Amniotic stem cell (primary cell): ENCODE results near the gene MDFIC.

ENCODE experiments used
- DNase-seq: peaks from one replicate; lab custom pipeline; 2025; lab: John Stamatoyannopoulos, UW

MDFIC gene

DNA sequence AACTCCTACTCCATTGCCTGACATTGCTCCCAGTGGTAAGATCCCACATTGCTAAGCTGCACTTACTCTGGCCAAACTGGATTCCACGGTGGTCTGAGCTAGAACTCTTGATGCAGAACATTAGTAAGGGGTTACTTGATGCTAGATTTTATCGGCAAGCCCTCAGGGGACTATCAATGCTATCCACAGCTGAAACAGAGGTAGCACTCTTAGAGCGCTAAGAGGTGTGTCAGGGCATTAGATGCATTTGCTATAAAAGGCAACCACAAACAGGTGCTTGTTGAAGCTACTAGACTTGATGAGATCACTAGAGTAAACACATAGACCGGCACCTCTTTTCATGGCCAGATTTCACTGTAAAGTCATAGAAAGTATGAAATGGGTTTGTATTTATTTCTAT lies 116.3 kb downstream of the MDFIC start:
- no peak for DNase-seq

DNA sequence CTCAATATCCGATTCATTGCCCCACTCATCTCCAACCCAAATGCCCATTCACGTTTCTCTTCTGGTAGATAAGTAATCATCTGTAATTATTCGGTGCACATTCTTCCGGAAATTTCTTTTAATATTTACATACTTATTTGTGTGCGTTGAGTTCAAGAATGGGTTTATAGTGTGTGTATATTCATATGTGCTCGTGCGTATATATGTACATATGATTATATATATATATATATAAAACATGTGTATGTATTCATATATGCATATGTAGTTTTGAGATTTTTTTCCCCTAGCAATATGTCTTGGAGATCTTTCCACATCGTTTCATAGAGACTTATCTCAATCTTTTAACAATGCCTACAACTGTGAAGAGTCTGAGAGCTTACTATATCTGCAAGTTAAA lies 118.2 kb downstream of the MDFIC start:
- DNase-seq: no peak

DNA sequence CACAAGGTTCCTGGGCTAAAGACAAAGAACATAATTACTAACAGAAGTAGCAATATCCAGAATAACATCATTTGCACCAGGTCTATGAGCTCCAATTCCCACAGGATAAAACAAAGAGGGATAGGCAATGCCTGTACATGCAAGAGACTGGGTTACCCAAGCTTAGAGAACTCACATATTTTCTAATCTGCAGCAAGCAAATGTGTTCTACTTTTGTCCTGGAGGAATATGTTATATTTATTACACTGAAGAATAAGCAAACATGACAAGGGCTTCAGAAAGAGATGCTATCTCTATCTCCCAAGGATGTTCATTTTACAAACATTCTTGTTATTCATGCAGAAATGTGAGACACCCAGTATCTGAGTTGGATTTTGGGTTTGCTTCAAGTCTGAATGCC lies 118.6 kb downstream of the MDFIC start:
- peak; percentile 6 for DNase-seq

DNA sequence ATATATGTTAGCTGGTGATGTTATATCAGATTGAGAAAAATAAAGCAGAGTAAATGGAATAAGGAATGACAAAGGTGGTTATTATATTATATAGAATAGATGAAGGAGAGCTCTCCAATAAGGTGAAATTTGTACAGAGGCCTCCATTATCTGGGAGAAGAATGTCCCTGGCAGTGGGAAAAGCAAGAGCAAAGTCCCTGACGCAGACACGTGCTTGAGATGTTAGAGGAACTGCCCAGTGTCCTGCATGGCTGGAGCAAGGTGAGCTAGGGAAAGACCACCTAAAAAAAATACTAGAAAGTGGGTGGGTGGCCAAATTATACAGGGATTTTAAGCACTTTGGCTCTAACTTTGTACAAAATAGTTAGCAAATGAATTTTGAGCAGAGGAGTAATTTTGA lies 120.7 kb downstream of the MDFIC start:
- no peak for DNase-seq

DNA sequence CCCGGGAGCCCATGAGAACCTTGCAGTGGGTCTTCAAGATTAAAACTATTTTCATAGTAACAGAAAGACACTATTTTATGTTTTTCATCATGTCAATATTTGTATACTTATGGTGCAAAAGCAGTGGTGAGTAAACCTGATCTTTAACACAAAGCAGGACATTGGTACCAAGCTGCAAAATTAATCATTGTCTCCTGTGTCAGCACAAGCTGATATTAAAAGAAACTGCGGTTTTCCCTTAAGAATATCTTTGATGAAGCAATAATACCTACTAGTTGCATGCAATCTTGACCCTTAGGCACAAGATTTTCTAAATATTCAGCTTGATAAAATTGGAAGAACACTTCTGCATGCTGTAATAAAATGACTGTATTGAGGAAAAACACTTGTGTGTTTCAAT lies 121.7 kb downstream of the MDFIC start:
- DNase-seq: no peak

DNA sequence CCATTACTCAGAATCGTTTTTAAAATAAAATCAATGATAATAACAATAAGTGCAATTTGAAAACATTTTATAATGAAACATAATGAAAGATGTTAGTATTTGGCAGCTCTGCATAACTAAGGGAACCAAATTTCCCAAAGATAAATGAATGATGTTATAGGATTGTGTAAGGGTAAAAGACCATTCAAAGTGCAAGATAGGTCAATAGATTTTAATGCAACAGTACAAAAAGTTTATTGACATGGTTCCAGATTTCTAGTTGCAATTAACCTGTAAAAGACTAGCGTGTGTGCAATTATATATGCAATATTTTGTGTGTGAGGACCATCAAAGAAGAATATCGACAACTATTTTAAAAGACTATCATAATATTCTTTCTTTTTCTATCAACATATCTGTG lies 122.3 kb downstream of the MDFIC start:
- DNase-seq: no peak

DNA sequence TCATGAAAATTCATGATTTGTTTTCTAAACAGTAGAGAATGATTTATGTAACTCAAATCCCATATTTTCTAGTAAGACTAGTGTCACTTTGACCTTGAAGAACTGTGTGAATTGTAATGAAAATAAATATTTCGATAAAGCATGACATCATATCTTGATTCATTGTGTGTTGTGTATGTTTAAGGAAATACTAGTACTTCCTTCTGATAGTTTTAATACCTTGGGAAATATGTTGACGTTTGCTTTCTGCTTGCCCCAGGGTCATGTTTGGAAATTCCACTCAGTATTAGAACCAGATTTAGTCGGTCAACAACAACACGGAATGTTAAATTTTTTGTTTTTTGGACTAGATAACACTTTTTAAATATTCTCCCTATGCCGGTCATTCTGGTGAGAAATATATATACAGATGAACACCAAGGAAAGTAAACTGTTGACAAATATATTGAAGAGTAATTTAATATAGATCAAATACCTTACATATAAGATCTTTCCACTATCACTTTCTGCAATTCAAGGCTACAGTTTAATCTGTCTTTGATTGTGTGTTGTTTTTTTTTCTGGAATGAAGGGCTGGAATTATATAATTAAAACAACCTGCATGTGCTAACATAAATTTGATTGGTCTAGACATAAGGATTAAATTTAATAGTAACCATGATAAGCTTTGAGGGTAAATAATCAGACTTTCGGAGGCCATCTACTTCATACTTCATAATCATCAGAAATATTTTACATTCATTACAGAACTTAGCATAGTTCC lies 126.2 kb downstream of the MDFIC start:
- no peak for DNase-seq

DNA sequence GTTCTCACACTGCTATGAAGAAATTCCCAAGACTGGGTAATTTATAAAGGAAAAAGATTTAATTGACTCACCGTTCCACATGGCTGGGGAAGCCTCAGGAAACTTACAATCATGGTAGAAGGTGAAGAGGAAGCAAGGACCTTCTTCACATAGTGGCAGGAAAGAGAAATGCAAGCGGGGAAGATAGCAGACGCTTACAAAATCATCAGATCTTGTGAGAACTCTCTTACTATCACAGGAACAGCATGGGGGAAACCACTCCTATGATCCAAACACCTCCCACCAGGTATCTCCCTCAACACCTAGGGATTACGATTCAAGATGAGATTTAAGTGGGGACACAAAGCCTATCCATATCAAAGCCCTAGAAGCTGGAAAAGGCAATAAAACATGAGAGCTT lies 130.8 kb downstream of the MDFIC start:
- DNase-seq: no peak

DNA sequence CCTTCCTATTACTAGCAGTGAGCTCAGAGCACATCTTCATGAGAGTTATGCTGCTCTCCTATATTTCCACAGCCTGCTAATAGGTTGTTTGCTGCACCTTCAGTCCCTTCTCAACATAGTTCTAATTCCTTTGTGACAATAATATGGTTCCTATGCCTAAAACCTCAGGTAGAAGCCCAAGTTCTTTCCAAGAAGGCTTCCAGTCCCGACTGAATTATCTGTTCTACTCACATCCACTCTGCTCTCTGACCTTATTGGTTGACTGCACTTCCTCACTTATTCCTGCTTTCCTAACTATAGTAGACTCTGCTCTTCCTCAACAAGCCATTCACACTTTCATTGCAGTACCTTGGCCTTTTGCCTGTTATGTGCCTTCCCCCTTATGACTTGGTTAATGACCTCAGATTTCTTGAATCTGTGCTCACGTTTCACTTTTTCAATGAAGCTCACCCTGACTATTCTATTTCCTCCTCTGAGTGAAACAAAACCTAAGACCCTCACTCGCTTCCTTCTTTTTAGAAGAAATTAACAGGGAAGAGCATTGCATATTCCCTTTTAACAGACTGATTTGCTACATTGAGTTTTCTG lies 132.7 kb downstream of the MDFIC start:
- no peak for DNase-seq

DNA sequence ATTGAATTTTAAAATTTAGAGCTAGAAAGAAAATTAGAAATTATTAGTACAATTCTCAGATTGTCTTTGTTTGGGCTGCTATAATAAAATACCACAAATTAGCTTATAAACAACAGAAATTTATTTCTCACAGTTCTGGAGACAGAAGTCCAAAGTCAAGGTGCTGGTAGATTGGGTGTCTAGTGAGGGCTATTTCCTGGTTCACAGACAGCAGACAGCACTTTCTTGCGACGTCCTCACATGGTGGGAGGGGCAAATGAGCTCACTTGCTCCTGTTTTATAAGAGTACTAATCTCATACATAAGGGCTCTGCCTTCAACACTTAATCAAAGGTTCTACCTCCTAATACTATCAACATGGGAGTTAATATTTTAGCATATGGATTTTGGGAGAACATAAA lies 134.1 kb downstream of the MDFIC start:
- no peak for DNase-seq

DNA sequence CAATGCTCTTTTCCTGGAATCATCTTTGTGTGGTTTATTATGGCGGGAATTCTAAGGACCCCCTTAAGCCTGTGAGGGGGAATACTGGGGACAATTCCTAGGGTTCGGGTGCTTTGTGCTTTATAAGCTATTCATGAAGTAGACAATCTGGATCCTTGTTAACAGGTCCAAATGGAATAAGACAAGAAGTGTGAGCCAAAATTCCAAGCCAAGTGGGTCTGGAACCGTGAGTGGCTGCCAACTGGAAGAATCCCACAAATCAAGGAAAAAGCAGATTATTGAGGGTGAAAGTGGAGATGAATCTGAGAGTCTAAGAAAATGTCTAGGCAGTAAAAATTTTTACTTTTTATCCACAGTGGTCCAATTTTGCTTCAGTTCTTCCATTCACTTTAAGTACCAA lies 136.8 kb downstream of the MDFIC start:
- DNase-seq: no peak

DNA sequence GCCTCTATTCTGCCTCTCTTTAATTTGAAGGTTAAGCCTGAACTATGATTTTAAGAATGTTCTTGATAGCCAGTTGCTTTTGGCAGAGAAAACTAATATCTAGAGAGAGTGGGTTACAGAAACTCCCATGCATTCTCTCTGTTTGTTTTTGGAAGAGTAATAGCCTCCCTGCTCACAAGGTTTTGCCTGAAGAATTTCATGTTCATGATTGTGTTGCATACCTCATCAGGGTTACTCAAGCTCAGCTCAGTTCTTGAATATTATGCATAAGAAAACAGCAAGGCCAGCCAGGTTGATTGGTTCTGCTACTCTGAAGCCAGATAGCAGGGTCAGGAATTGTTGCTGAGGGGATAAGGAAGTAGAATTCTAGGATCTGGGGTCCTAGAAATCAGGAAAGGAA lies 137.4 kb downstream of the MDFIC start:
- no peak for DNase-seq

DNA sequence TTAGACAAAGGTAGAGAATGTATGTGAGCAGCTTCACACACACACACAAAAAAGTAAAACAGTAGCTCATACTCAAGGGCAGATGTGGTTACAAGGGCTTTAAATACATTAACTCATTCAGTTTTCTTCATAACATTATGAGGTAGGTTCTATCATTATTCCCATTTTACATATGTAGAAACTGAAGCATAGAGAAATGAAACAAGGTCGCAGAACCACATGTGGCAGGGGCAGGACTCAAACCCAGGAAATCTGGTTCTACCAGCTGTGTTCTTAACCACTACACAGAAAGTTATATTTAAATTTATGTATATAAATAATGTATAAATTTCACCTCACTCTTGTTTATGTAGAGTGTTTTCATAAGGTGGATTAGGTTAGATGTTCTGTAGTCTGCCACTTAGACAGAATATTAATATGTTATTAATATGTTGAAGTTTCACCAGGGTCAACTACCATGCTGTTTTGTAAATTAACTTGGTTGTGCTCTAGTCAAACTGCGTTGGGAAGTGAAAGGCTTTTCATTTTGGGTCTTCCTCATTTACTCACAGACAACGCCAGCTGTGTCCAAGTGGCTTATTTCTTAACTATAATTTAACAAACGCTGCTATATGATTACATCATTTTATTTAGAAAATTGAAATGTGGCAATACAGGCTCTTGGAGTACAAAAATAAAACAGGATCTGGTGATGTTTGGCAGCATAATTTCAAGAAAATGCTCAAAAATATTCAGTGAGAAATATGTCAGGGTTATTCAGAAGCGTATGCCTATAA lies 138.4 kb downstream of the MDFIC start:
- no peak for DNase-seq

DNA sequence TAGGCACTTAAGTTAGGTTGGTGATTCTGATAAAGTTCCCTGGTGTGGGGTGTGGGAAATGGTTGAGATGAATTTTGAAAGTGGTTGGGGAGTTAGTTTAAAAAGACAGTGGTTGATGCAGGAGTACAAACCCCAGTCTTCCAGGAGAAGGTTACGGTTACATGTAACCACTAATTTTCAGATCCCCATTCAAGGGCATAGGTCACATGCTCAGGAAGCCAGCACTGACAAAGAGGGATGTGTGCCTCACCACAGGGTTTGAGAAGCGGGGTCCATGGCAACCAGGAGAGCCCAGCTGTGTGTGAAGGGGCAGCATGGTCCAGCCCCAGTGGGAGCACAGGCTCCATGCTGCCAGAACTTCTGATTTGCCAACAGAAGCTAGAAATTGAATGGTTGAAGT lies 144.2 kb downstream of the MDFIC start:
- no peak for DNase-seq

DNA sequence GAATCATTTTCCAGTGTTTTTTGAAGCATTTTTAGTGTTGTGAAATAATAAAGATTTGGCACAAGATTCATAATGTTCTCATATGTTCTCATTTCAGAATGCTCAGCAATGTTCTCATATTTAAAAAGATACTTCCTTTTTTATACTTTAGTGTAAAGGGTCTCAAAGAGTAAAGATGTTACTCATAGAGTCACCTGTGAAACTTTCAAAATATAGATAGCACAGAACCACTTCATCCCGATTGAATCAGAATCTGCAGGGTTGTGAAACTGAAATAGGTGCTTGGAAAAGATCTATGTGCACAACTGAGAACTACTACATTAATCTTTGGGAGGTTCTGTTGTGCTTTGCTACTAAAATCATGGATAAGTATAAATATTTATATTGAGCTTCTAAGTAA lies 144.7 kb downstream of the MDFIC start:
- DNase-seq: no peak

DNA sequence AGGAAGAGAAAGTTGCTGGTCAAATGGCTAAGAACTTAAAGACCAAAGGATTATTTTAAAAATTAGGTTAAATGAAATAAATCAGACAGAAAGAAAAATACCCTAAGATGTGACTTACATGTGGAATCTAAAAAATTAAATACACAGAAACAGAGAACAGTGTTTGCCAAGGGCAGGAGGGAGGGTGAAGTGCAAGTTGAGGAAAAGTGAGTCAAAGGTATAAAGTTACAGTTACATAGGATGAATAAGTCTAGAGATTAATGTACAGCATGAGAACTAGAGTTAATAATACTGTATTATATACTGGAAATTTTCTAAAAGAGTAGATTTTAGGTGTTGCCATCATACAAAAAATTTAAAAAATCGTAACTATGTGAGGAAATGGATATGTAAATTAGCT lies 146.3 kb downstream of the MDFIC start:
- no peak for DNase-seq
